HG03354 (cell line): ENCODE data around the gene PEX12.
"Not testable (repeated sequence)": the region's sequence is repeated elsewhere in the genome, so short reads cannot be mapped to it uniquely, and the experiment has no call there.

Source experiments
- ATAC-seq: cut with Tn5 transposase; IDR thresholded peaks from one replicate; pipeline ENCODE4 v1.9.1; 2021; ENCODE audit warnings: mild to moderate bottlenecking; ENCODE audit not compliant: unreplicated experiment, poor library complexity, severe bottlenecking

The PEX12 gene

DNA sequence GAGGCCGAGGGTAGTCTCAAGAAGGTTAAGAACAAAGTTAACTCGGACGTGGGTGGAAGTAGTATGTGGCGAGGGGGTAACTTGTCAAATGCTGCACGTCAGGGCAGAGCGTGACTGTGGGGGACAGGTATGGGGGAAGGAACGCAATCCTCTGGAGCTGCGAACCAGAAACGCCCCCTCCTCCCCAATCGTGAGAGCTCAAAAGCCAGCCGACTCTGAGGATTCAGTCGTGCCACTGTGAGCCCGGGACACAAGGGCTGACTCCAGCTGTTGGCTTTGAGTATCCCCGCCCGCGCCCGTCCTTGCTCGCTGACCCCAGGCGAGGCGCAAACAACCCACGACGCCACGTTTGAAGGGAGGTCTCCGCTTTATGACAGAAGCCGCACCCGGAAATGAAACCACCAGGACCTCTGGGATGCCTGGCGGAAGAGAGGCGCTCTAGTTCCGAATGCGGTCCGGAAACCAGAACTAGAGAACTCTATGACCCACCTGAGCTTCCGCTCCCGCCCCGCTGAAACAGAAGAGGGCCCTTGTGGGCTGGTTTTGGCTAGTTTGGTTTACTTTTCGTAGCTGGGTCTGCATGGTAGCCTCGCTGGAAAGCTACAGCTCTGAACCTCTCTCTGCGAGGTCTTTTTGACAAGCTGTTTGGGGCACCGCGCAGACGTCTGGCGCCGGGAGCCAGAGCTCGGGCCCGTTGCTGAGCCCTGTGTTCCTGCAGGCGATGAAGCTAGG lies at the start of gene PEX12:
Gene PEX12, minus strand, starts transcription at position 375 of the 732 bp plus-strand sequence. CDS start 550 bp downstream, outside the sequence.
- peak; percentile 86 for ATAC-seq

DNA sequence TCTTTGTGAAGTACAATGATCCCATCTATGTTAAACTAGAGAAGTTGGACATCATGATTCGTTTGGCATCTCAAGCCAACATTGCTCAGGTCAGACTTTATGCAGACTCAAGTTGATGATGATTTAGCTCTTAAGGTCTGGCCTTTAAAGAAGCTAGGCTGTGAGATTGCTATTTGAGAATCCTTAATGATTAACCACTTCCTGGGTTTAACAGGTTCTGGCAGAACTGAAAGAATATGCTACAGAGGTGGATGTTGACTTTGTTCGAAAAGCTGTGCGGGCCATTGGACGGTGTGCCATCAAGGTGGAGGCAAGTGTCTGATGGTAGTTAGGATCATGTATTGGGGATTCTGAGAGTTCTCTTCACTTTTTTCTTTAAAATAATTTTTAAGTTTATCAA lies 49.0 kb upstream of the PEX12 start:
- ATAC-seq, result no peak

DNA sequence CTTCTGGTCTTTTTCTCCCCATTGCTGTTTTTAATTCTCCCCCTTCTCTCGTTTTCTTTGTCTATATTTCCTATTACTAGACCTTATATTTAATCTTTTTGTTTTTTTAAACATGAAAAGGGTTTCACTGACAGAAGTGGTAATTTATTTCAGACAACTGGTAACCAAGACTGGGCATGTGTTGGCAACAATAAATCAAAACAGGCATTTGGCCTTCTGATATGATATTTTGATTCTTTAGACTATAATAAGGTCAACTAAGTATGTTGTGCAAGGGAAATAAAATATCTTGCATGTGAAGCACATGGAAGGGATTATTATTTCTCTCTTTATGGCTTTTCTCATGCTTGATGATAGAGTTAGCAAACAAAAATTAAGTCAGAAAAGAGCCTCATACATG lies 43.4 kb upstream of the PEX12 start:
- no peak for ATAC-seq

DNA sequence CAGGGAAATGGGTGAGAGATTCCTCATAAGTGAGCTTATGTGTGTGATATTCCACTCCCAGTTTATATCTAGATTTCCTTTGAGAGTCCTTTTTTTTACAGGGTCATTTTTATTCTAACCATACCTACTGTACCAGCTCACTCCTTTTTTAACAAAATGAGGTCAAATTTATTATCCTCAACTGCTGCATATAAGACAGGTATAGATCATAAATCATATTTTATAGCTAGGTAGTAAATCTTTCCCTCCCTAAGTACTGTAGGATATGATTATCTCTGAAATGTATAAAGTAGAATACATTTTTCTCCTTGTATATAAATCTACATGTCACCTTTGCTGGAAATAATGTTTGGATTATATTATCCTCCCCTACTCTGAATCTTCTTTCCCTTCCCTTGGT lies 40.3 kb upstream of the PEX12 start:
- no peak for ATAC-seq

DNA sequence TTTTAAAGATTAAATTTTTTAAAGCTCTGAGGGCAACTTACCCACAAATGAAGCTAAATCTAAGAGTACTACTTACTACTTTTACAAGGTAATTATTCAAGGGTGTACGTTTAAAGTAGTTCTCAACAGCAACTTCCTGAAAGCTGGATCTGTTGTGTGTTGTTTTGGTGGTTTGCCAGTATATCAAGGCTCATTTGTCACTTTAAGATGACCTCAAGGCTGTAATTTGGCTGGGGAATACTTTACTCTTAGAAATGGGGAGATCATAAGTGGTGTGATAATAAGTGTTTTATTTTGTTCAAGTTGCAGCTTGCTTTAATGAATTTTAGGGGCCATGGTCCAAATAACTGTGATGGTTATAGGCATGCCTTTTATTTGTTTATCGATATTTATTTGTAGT lies 39.1 kb upstream of the PEX12 start:
- no peak for ATAC-seq

DNA sequence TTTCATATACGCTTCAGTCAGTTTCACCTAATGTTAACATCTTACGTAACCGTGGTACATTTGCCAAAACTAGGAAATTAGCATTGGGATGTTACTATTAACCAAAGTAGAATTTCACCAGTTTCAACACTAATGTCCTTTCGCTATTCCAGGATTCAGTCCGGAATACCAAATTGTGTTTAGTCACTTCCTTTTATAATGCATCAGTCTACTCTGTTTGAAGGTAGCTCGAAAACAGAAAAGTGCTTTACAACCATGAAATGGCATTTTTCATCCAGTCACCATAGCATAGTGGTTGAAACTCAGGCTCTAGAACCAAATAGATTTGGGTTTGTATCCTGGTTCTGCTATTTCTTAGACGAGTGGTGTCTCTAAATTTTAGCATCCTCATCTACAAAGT lies 38.2 kb upstream of the PEX12 start:
- no peak for ATAC-seq

DNA sequence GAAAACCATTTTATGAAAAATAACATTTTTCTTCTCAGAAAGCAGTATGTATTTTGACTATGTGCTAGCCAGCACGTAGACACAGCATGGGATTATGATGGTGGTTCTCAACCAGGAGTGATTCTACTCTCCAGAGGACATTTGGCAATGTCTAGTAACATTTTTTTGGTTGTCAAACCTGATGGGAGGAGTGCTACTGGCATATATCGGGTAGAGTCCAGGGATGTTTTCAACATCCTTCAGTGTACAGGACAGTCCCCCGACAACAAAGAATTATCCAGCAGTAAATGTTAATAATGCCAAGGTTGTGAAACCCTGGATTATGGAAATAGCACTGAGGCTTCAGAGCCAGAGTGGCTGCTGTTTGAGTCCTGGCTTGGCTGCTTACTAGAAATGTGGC lies 36.4 kb upstream of the PEX12 start:
- no peak for ATAC-seq

DNA sequence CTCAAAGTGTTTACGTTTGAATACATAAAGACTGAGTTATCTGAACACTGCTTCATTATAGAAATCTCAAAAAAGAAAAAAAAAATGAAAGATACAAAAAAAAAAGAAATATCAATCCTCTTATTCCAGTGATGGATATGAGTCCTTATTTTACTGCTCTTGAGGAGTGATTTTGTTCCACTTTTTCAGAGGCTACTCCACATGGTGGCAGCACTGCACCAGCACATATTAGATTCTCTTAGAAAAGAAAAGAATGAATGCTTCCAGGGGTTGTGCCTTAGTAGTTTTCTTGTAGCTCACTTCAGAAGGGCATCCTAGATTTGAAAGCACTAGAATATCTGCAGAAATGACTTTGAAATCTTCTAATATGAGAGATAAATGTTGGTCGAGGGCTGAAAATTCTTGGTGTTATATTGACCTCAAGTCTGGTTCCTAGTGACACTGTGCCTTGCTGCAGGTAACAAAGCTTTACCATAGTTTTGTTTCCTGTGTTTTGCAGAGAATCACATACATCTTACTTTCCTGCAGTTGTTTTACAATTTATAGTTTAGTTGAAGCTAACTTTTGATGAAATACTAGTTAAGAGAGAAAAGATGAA lies 34.7 kb upstream of the PEX12 start:
- ATAC-seq, result no peak

DNA sequence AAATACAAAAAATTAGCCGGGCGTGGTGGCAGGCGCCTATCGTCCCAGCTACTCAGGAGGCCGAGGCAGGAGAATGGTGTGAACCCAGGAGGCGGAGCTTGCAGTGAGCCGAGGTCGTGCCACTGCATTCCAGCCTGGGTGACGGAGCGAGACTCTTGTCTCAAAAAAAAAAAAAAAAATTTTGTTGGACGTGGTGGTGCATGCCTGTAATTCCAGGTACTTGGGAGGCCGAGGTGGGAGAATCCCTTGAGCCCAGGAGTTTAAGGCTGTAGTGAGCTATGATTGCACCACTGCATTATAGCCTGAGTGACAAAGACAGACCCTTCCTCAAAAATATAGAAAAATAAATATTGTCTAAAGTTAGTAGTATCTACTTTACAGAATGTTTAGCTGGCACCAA lies 32.4 kb upstream of the PEX12 start:
- ATAC-seq, result not testable (repeated sequence)

DNA sequence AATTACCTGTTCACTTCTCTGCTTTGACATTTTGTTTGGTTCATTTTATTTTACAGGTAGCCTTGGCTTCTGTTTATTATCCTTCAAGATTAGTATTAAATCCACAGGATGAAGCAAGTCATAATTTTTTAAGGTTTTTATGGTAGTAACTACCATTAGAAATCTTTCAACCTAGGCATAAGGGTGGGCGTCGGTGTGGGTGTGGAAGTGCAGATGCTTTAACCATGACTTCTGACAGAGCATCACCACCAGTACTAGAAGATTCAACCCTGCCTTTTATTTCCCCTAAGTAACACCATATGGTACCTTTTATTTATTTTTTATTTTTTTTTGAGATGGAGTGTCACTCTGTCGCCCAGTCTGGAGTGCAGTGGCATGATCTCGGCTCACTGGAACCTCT lies 31.5 kb upstream of the PEX12 start:
- no peak for ATAC-seq

DNA sequence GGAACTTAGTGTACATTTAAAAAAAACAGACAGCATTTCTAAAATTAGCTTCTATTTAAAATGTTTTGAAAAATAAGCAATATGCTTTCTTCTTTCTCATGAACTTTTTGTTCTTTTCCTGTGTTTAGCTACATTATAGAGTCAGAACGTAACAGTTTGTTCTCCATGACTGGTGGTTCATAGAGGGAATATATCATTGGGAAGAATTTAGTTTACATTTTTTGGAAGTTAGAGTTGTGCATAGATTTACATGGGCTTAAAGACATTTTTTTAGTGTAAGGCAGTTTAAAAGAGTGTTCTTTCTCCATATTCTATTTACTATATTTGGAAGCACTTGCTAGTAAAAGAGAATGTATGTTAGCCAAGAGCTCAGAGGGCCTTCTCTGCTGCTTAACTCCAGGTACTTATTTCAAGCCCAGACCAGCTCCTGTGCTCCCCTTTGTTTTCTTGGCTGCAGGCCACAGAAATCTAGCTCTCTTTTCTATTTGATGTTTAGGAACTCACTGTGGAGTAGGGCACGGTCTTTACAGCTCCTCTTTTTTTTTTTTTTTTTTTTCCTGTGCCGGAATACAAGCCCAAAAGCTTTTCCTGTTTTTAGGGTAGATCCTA lies 29.0 kb upstream of the PEX12 start:
- ATAC-seq, result no peak

DNA sequence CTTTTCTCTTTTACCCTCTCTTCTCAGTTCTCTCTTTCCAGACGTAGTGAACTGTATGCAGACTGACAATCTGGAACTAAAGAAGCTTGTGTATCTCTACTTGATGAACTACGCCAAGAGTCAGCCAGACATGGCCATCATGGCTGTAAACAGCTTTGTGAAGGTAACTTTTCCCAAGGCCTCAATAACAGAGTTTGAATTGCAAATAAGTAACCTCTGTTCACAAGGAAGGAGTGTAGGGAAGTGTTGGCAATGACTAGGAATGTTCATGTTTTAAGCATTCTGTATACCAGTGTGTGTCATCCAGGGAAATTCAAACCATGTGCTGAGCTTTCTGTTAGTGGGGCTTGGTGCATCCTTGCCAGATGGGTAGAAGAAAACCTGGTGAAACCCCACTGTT lies 27.3 kb upstream of the PEX12 start:
- no peak for ATAC-seq

DNA sequence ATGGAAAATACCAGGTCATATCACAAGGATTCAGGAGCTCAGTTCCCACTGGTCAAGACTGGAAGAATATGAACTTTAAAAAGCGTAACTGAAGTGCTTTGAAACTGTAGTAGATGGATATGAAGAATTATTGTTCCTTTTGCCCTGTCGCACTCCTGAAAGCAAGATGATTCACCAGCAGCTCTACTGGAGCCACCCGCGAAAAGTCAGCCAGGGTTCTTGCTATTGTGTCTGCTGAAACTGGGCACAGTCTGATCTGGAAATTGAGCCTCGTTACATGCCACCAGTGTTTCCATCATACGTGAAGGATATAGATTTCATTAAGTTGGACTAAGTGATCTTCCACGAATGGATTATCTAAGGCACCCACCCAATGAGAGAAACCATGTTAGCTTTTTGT lies 25.3 kb upstream of the PEX12 start:
- no peak for ATAC-seq

DNA sequence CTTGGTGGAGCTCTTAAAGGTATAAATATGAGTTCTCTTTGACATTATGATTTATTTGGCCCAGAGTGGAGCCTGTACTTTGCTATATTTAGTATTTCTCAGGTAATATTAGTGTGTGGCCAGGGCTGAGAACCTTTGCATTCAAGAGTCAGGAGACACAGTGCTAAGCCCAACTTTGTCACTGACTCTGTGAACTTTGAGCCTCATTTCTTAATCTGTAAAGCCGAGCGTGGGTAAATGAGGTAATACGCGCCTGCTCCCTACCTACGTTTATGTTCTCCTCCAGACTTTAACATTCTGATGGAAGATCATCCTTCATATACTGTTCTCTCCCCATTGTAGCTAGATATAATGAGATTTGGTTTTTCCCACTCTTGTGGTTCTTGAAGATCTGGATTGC lies 19.2 kb upstream of the PEX12 start:
- no peak for ATAC-seq

DNA sequence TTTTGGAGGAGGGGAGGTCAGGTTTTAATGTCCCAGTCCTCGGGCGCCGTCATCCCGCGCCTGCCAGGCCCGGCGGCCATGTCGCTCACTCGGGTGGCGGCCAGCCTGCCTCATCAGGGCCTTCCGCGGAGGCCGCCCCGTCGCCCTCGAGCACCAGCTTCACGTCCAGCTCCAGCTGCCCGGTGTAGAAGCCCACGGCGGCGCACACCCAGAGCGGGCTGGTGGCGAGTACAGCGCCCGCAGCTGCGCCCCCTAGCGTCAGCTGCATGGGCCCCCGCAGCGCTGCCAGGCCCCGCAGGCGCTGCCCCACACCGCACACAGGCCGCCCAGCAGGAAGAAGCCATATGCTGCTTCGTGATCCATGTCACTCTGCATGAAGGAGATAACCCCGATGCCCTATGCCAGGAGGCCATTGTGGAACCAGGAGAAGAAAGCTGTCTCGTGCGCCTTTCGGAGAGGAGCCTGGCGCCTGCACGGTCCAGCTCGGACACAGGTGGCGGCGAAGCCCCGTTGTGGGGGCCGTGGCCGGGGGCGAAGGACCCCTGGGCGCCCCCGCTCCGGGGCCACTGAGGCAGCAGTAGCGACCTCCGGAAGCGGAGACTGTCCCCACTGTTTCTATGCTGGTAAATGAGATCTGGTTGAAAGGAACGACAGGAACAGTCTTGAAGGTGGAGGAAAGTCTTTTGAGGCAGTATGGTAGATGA lies 18.3 kb upstream of the PEX12 start:
- no peak for ATAC-seq

DNA sequence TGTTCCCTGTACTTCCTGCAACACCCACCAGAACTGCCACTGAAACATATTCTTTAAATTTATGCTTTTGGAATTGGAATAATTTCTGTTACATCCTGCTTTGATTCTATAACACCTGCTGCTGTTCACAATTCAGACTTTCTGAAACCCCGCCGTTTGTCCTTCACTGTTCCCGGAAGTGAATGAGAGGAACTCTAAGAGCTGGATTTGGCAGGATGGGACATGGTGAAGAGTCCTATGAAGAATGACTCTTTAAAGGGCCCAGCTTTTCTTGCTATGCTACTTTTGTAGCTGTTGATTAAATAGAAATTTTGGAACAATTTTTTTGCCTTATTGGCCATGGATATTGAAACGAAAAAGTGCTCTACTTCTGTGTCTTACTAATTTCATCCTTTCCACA lies 17.7 kb upstream of the PEX12 start:
- ATAC-seq, result no peak

DNA sequence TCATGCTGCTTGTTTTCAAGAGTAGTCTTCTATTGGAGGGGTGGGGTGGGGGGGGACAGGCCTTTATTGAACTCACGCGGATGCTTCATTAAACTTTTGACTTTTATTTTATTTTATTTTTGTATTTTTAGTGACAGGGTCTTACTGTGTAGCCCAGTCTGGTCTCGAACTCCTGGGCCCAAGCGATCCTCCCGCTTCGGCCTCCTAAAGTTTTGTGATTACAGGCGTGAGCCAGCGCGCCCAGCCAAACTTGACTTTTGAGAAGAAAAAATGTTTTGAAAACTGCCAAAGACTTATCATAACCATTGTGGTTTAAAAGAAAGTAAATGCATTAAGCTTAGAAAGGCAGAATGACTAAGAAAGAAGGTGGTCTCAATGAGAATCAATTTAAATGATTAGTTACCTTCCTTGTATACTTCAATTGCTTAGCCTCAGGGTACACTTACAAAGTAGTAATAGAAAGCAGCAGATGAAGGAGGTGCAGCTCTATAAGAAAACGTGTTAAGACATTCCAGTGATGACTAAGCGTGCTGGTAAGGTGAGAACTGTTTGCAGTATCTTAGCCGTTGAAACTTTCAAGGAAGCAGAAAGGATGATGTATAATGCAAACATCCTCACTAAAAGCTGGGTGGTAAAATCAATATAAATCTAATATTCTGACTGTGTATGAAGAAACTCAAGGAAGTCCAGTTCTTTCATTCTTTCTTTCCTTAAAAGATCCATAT lies 10.0 kb upstream of the PEX12 start:
- no peak for ATAC-seq

DNA sequence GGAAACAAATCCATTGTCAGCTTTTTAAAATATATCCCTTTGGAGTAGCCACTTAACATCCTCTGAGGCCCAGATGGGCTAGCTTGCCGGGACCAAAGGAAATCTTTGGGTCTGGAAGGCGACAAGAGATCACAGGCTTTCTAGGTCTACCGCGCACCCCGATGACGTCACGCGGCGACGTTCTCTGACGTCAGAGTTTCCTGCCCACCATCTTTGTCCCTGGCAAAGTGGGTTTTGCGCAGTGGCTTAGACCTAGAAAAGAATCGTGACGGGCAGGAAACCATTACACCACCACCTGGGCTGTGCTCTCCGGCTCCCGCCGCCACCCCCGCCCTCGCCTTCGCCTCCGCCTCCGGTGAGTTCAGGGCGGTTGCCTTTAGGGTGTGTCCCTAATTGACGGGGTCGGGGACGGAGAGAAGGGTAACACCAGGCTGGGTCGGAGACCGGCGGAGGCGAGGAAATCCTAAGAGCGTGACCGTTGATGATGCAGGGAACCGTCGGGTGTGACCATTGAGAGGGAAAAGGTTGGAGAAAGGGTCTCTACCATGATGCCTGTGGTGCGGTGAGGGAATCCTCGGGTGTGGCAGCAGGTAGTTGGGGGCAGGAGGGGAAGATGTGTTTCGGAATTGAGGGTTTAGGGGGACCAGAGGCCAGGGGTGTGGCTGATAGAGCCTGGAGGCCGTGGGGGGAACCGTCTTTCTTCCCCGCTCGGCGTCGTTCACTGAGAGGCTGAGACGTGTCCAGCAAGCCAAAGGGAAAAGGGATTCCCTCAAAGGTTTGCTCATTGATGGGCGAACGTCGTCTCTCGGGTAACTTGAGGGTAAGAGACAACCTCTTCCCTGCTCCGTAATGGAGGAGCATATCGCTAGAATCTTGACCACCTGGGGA lies 8.9 kb upstream of the PEX12 start, which contains the start of gene AP2B1:
Gene AP2B1, plus strand, starts transcription at position 249 of the 888 bp plus-strand sequence. CDS start 6,709 bp downstream, outside the sequence.
- peak; percentile 93 for ATAC-seq

DNA sequence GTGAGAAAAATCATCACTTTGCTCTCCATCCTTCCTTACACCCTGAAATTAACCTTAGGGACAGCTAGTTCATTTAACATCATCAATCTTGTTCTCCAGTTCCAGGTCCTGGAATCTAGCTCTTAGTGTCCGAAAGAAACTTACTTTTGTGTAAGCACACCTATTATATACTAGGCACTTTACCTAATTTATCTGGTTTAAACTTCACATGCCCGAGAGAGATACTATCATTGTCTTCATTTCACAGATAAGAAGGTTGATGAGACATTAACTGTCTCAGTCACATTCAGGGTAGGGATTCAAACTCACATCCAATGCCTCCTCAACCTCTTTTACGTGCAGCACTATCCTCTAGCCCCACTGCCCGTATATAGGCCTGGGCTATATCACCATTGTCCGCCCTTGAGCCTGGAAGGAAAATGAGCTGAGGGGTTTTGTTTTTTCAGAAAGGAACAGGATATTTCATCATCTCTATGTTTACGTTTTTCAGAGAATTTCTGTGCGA lies 8.2 kb upstream of the PEX12 start:
- ATAC-seq, result peak; percentile 11
